OCI-LY3 (cell line): ENCODE measurements around the gene CAMTA2.

ENCODE experiments used
- H2AFZ ChIP-seq: fragments of 200-600, 300-600 bp; shearing (Covaris generic); 2 replicates; pipeline ENCODE4 v1.6.0; 2014; ENCODE audit warnings: antibody characterized with exemption, low read depth, low read length
- H3K27ac ChIP-seq: fragments of 200-600, 300-600 bp; sonication (generic); 2 replicates; pipeline ENCODE4 v1.5.1; 2014; ENCODE audit warnings: mild to moderate bottlenecking, low read length, moderate library complexity, mixed read lengths
- H3K27me3 ChIP-seq: fragments of 200-600, 300-600 bp; sonication (generic); 2 replicates; pipeline ENCODE4 v1.6.1; 2014; ENCODE audit warnings: low read depth, low read length, mixed read lengths
- H3K36me3 ChIP-seq: fragments of 200-600, 300-600 bp; sonication (generic); replicated peaks from 2 replicates; pipeline ENCODE3; 2014; ENCODE audit warnings: low read depth, low read length, mixed read lengths
- H3K4me1 ChIP-seq: fragments of 300-600, 200-600 bp; sonication (generic); 2 replicates; pipeline ENCODE4 v1.6.1; 2014; ENCODE audit warnings: low read length, mixed read lengths
- H3K4me2 ChIP-seq: fragments of 200-600, 300-600 bp; sonication (generic); 2 replicates; pipeline ENCODE4 v1.6.1; 2014; ENCODE audit warnings: low read length, mixed read lengths
- H3K4me3 ChIP-seq: fragments of 300-600, 200-600 bp; sonication (generic); 2 replicates; pipeline ENCODE4 v1.5.1; 2014; ENCODE audit warnings: antibody characterized with exemption, mild to moderate bottlenecking, low read length, moderate library complexity
- H3K79me2 ChIP-seq: fragments of 300-600, 200-600 bp; shearing (Covaris generic); 2 replicates; pipeline ENCODE4 v1.6.1; 2014; ENCODE audit warnings: mild to moderate bottlenecking, low read length, mixed read lengths
- H3K9ac ChIP-seq: fragments of 300-600, 200-600 bp; shearing (Covaris generic); 2 replicates; pipeline ENCODE4 v1.6.0; 2014; ENCODE audit warnings: mild to moderate bottlenecking, low read length, moderate library complexity
- H3K9me3 ChIP-seq: fragments of 200-600, 300-600 bp; shearing (Covaris generic); 2 replicates; pipeline ENCODE4 v1.6.1; 2014; ENCODE audit warnings: low read length, mixed read lengths; ENCODE audit not compliant: insufficient read depth
- H4K20me1 ChIP-seq: fragments of 200-600, 300-600 bp; sonication (generic); 2 replicates; pipeline ENCODE4 v1.6.1; 2016; ENCODE audit warnings: low read length, mixed read lengths; ENCODE audit not compliant: insufficient read depth
- CTCF ChIP-seq: fragments of 200-600, 300-600 bp; sonication (generic); IDR thresholded peaks from 2 replicates; pipeline ENCODE4 v1.5.1; 2014; ENCODE audit warnings: antibody characterized with exemption, low read length, low read depth
- EZH2phosphoT487 ChIP-seq: fragments of 200-600 bp; shearing (Covaris generic); IDR thresholded peaks from 2 replicates; pipeline ENCODE4 v1.6.1; 2018; ENCODE audit warnings: antibody characterized with exemption, mixed run types, low read depth

Gene CAMTA2

GRCh38 chr17:4965311-4965986 lies 22.0 kb downstream of the CAMTA2 start:
- Histone ChIP-seq H3K9me3 (no peaks in the 10 kb centered on the region), H3K27ac (peak overlapping the region; percentile 99), H2AFZ (no peak overlapping the region), H3K4me2 (peak overlapping the region; percentile 91; the same call in 1 of the 2 replicates), H3K4me1 (peaks cover 18% of the 10 kb centered on the region), H3K36me3 (peaks cover 17% of the 10 kb centered on the region), H3K79me2 (peaks cover 14% of the 10 kb centered on the region), H3K4me3 (no peak overlapping the region), H4K20me1 (no peaks in the 10 kb centered on the region), H3K27me3 (no peaks in the 10 kb centered on the region), H3K9ac (0 out of 2 replicates have a peak overlapping the region, but pooled peaks have one; percentile 86)
- TF ChIP-seq CTCF = no peak
- TF ChIP-seq EZH2phosphoT487 = no peak

- H3K36me3 ChIP-seq = peaks cover 4% of the 10 kb centered on the region
These were observed 27.1 kb downstream of the CAMTA2 start for GRCh38 chr17:4960279-4960922.

GRCh38 chr17:4959261-4959965 lies 28.1 kb downstream of the CAMTA2 start:
- Histone ChIP-seq H3K9ac (no peak overlapping the region), H3K27me3 (no peaks in the 10 kb centered on the region), H2AFZ (no peak overlapping the region), H3K79me2 (no peaks in the 10 kb centered on the region), H3K4me2 (no peak overlapping the region), H3K9me3 (no peaks in the 10 kb centered on the region), H4K20me1 (no peaks in the 10 kb centered on the region), H3K27ac (no peak overlapping the region), H3K36me3 (no peaks in the 10 kb centered on the region), H3K4me3 (no peak overlapping the region), H3K4me1 (no peaks in the 10 kb centered on the region)
- TF ChIP-seq EZH2phosphoT487 (no peak), CTCF (no peak)

More at GRCh38 chr17:4960279-4960922, 27.1 kb downstream of the CAMTA2 start:
- no peak overlapping the region for H3K9ac ChIP-seq
- H3K79me2 ChIP-seq = peaks cover 4% of the 10 kb centered on the region
- H3K4me2 ChIP-seq = no peak overlapping the region
- H2AFZ ChIP-seq = no peak overlapping the region
- H3K27me3 ChIP-seq = no peaks in the 10 kb centered on the region
- peaks cover 3% of the 10 kb centered on the region for H3K4me1 ChIP-seq
- H3K9me3 ChIP-seq = no peaks in the 10 kb centered on the region
- H4K20me1 ChIP-seq = no peaks in the 10 kb centered on the region
- no peak overlapping the region for H3K4me3 ChIP-seq
- no peak overlapping the region for H3K27ac ChIP-seq
- TF ChIP-seq EZH2phosphoT487 (no peak), CTCF (no peak)

- Histone ChIP-seq H3K4me2 (no peak overlapping the region), H3K4me3 (no peak overlapping the region), H4K20me1 (no peaks in the 10 kb centered on the region), H3K36me3 (no peaks in the 10 kb centered on the region), H3K9ac (no peak overlapping the region), H3K27me3 (no peaks in the 10 kb centered on the region), H2AFZ (no peak overlapping the region), H3K4me1 (no peaks in the 10 kb centered on the region), H3K9me3 (no peaks in the 10 kb centered on the region), H3K27ac (no peak overlapping the region), H3K79me2 (no peaks in the 10 kb centered on the region)
- TF ChIP-seq EZH2phosphoT487 = no peak
- no peak for TF ChIP-seq CTCF
These were observed 29.4 kb downstream of the CAMTA2 start for GRCh38 chr17:4958102-4958501.
